Adrenal gland (tissue), 5 donors: ENCODE data around the gene COX4I2.

Source experiments
- POLR2A ChIP-seq, 2 donors: fragments of 450-650 bp; IDR thresholded peaks; one replicate each; pipeline ENCODE4 v1.6.1; 2017; ENCODE audit warnings: antibody characterized with exemption in 2 of 2, mild to moderate bottlenecking in 2 of 2, moderate library complexity in 1 of 2
- TF ChIP-seq, protein P1 (sequence below), 6 experiments: fragments of 450-650 bp in 4 of 6; fragments of 200-600 bp in 2 of 6; sonication (generic) in 1 of 6; IDR thresholded peaks; 1 replicate in 5 of 6; 2 replicates in 1 of 6; pipeline versions ENCODE4 v1.5.1 to v1.8.0; 2016 to 2021; ENCODE audit warnings: antibody characterized with exemption in 6 of 6, mild to moderate bottlenecking in 2 of 6, moderate library complexity in 1 of 6
- donor health status: DM: no; HTN: no; CAD: no.

- TF ChIP-seq, protein P1, sequence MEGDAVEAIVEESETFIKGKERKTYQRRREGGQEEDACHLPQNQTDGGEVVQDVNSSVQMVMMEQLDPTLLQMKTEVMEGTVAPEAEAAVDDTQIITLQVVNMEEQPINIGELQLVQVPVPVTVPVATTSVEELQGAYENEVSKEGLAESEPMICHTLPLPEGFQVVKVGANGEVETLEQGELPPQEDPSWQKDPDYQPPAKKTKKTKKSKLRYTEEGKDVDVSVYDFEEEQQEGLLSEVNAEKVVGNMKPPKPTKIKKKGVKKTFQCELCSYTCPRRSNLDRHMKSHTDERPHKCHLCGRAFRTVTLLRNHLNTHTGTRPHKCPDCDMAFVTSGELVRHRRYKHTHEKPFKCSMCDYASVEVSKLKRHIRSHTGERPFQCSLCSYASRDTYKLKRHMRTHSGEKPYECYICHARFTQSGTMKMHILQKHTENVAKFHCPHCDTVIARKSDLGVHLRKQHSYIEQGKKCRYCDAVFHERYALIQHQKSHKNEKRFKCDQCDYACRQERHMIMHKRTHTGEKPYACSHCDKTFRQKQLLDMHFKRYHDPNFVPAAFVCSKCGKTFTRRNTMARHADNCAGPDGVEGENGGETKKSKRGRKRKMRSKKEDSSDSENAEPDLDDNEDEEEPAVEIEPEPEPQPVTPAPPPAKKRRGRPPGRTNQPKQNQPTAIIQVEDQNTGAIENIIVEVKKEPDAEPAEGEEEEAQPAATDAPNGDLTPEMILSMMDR (IDR thresholded peaks at IDR 0.05) = no peak
- no peak for TF ChIP-seq POLR2A (IDR thresholded peaks at IDR 0.05)
Observed at GRCh38 chr20:31662372-31662854, 24.7 kb downstream of the COX4I2 start.
